Measurements from ENCODE around the gene GUK1. TPM values are rescaled to one million over a fixed set of nuclear protein-coding genes. Genes with fewer than 3 reads are reported as not detected.
A peak's percentile ranks its signal among the peaks of the same experiment; 100 is the strongest.

Gene GUK1
- total and polyA plus RNA-seq, 4 donors: 247 to 973 (median 454) TPM

GRCh38 chr1:228114827-228115226, 25.3 kb upstream of the GUK1 start:
- no peaks in the 10 kb centered on the region for H3K27me3 ChIP-seq (ENCODE audit: control insufficient read depth in 1 of 2, insufficient read depth in 2 of 2, low read length in 1 of 2)
- 73 to 77% methylated on average over 3 of the region's 3 CpGs for WGBS, 2 donors
- no peaks in the 10 kb centered on the region for H3K36me3 ChIP-seq (ENCODE audit: control insufficient read depth in 1 of 2, insufficient read depth in 2 of 2, low read length in 1 of 2)
- DNase-seq: no peak
- intact Hi-C loops (cut with DNase I): loop anchor here in 1 of 2 donors (5.0 kb wide), 1 partner anchor 113 kb away; no protein-coding TSS in a partner anchor
- no peak overlapping the region for H3K27ac ChIP-seq (ENCODE audit: low read depth in 1 of 2, low read length in 2 of 2)
- H3K9me3 ChIP-seq (ENCODE audit: control insufficient read depth, low read length): no peaks in the 10 kb centered on the region
- H3K4me1 ChIP-seq (ENCODE audit: control insufficient read depth in 1 of 2, insufficient read depth in 2 of 2, low read length in 2 of 2): no peaks in the 10 kb centered on the region
- no peak for ATAC-seq (ENCODE audit: low FRiP score)
- H3K4me3 ChIP-seq (ENCODE audit: low read length in 2 of 2): no peak overlapping the region

GRCh38 chr1:228117335-228117734, 22.7 kb upstream of the GUK1 start:
- Histone ChIP-seq H3K36me3 (ENCODE audit: control insufficient read depth in 1 of 2, insufficient read depth in 2 of 2, low read length in 1 of 2) (no peaks in the 10 kb centered on the region), H3K27ac (ENCODE audit: low read depth in 1 of 2, low read length in 2 of 2) (no peak overlapping the region), H3K27me3 (ENCODE audit: control insufficient read depth in 1 of 2, insufficient read depth in 2 of 2, low read length in 1 of 2) (no peaks in the 10 kb centered on the region), H3K9me3 (ENCODE audit: control insufficient read depth, low read length) (no peaks in the 10 kb centered on the region), H3K4me1 (ENCODE audit: control insufficient read depth in 1 of 2, insufficient read depth in 2 of 2, low read length in 2 of 2) (peaks cover 0 to 2% of the 10 kb centered on the region in 2 donors), H3K4me3 (ENCODE audit: low read length in 2 of 2) (no peak overlapping the region)
- intact Hi-C loops (cut with DNase I): no loop called here
- no peak for ATAC-seq (ENCODE audit: low FRiP score)
- DNase-seq: no peak
- 97 to 98% methylated on average over 4 of the region's 4 CpGs for WGBS, 2 donors

GRCh38 chr1:228118040-228118439, 22.0 kb upstream of the GUK1 start:
- WGBS, 2 donors: 84 to 87% methylated on average over 2 of the region's 2 CpGs
- ATAC-seq (ENCODE audit: low FRiP score) (no peak), DNase-seq (no peak)
- Histone ChIP-seq H3K4me1 (ENCODE audit: control insufficient read depth in 1 of 2, insufficient read depth in 2 of 2, low read length in 2 of 2) (peaks cover 0 to 2% of the 10 kb centered on the region in 2 donors), H3K27ac (ENCODE audit: low read depth in 1 of 2, low read length in 2 of 2) (no peak overlapping the region), H3K9me3 (ENCODE audit: control insufficient read depth, low read length) (no peaks in the 10 kb centered on the region), H3K36me3 (ENCODE audit: control insufficient read depth in 1 of 2, insufficient read depth in 2 of 2, low read length in 1 of 2) (no peaks in the 10 kb centered on the region), H3K27me3 (ENCODE audit: control insufficient read depth in 1 of 2, insufficient read depth in 2 of 2, low read length in 1 of 2) (no peaks in the 10 kb centered on the region), H3K4me3 (ENCODE audit: low read length in 2 of 2) (no peak overlapping the region)
- intact Hi-C loops (cut with DNase I): no loop called here

- no peaks in the 10 kb centered on the region for H3K9me3 ChIP-seq (ENCODE audit: control insufficient read depth, low read length)
- H3K36me3 ChIP-seq (ENCODE audit: control insufficient read depth in 1 of 2, insufficient read depth in 2 of 2, low read length in 1 of 2): no peaks in the 10 kb centered on the region
- H3K4me3 ChIP-seq (ENCODE audit: low read length in 2 of 2): no peak overlapping the region
- DNase-seq (no peak), ATAC-seq (ENCODE audit: low FRiP score) (no peak)
- 8 to 19% methylated on average over 1 of the region's 1 CpG for WGBS, 2 donors
- H3K27me3 ChIP-seq (ENCODE audit: control insufficient read depth in 1 of 2, insufficient read depth in 2 of 2, low read length in 1 of 2): no peaks in the 10 kb centered on the region
- H3K4me1 ChIP-seq (ENCODE audit: control insufficient read depth in 1 of 2, insufficient read depth in 2 of 2, low read length in 2 of 2): peaks cover 0 to 2% of the 10 kb centered on the region in 2 donors
- H3K27ac ChIP-seq (ENCODE audit: low read depth in 1 of 2, low read length in 2 of 2): no peak overlapping the region
- intact Hi-C loops (cut with DNase I): no loop called here
Observed at GRCh38 chr1:228120351-228120750, 19.7 kb upstream of the GUK1 start.

GRCh38 chr1:228120857-228121489, 19.1 kb upstream of the GUK1 start:
- DNase-seq: no peak
- Histone ChIP-seq H3K27ac (ENCODE audit: low read depth in 1 of 2, low read length in 2 of 2) (peak overlapping the region in 1 of 2 donors; percentile 28), H3K36me3 (ENCODE audit: control insufficient read depth in 1 of 2, insufficient read depth in 2 of 2, low read length in 1 of 2) (no peaks in the 10 kb centered on the region), H3K4me1 (ENCODE audit: control insufficient read depth in 1 of 2, insufficient read depth in 2 of 2, low read length in 2 of 2) (peaks cover 0 to 2% of the 10 kb centered on the region in 2 donors), H3K4me3 (ENCODE audit: low read length in 2 of 2) (no peak overlapping the region), H3K27me3 (ENCODE audit: control insufficient read depth in 1 of 2, insufficient read depth in 2 of 2, low read length in 1 of 2) (no peaks in the 10 kb centered on the region), H3K9me3 (ENCODE audit: control insufficient read depth, low read length) (no peaks in the 10 kb centered on the region)
- intact Hi-C loops (cut with DNase I): no loop called here
- no peak for ATAC-seq (ENCODE audit: low FRiP score)
- WGBS, 2 donors: 62 to 64% methylated on average over 5 of the region's 5 CpGs

- H3K27ac ChIP-seq (ENCODE audit: low read depth in 1 of 2, low read length in 2 of 2): no peak overlapping the region
- intact Hi-C loops (cut with DNase I): no loop called here
- DNase-seq: no peak
Observed at GRCh38 chr1:228122921-228123441, 17.1 kb upstream of the GUK1 start.

GRCh38 chr1:228123505-228123904, 16.6 kb upstream of the GUK1 start:
- DNase-seq (no peak), ATAC-seq (ENCODE audit: low FRiP score) (no peak)
- Histone ChIP-seq H3K27me3 (ENCODE audit: control insufficient read depth in 1 of 2, insufficient read depth in 2 of 2, low read length in 1 of 2) (no peaks in the 10 kb centered on the region), H3K4me3 (ENCODE audit: low read length in 2 of 2) (no peak overlapping the region), H3K9me3 (ENCODE audit: control insufficient read depth, low read length) (no peaks in the 10 kb centered on the region), H3K36me3 (ENCODE audit: control insufficient read depth in 1 of 2, insufficient read depth in 2 of 2, low read length in 1 of 2) (no peaks in the 10 kb centered on the region), H3K4me1 (ENCODE audit: control insufficient read depth in 1 of 2, insufficient read depth in 2 of 2, low read length in 2 of 2) (peaks cover 0 to 2% of the 10 kb centered on the region in 2 donors), H3K27ac (ENCODE audit: low read depth in 1 of 2, low read length in 2 of 2) (no peak overlapping the region)
- 64 to 69% methylated on average over 2 of the region's 2 CpGs for WGBS, 2 donors
- intact Hi-C loops (cut with DNase I): no loop called here

More at GRCh38 chr1:228122921-228123441, 17.1 kb upstream of the GUK1 start:
- 54 to 60% methylated on average over 1 of the region's 1 CpG for WGBS, 2 donors
- Histone ChIP-seq H3K4me3 (ENCODE audit: low read length in 2 of 2) (no peak overlapping the region), H3K27me3 (ENCODE audit: control insufficient read depth in 1 of 2, insufficient read depth in 2 of 2, low read length in 1 of 2) (no peaks in the 10 kb centered on the region), H3K4me1 (ENCODE audit: control insufficient read depth in 1 of 2, insufficient read depth in 2 of 2, low read length in 2 of 2) (peaks cover 0 to 2% of the 10 kb centered on the region in 2 donors), H3K9me3 (ENCODE audit: control insufficient read depth, low read length) (no peaks in the 10 kb centered on the region), H3K36me3 (ENCODE audit: control insufficient read depth in 1 of 2, insufficient read depth in 2 of 2, low read length in 1 of 2) (no peaks in the 10 kb centered on the region)
- no peak for ATAC-seq (ENCODE audit: low FRiP score)

- no peak overlapping the region for H3K27ac ChIP-seq (ENCODE audit: low read depth in 1 of 2, low read length in 2 of 2)
- 70 to 71% methylated on average over 5 of the region's 5 CpGs for WGBS, 2 donors
- H3K4me1 ChIP-seq (ENCODE audit: control insufficient read depth in 1 of 2, insufficient read depth in 2 of 2, low read length in 2 of 2): peaks cover 0 to under 1% of the 10 kb centered on the region in 2 donors
- intact Hi-C loops (cut with DNase I): loop anchor here (5.0 kb wide), 2 partner anchors 52 to 392 kb away; no protein-coding TSS in a partner anchor
- ATAC-seq (ENCODE audit: low FRiP score) (no peak), DNase-seq (no peak)
- H3K9me3 ChIP-seq (ENCODE audit: control insufficient read depth, low read length): no peaks in the 10 kb centered on the region
- H3K4me3 ChIP-seq (ENCODE audit: low read length in 2 of 2): no peak overlapping the region
- H3K36me3 ChIP-seq (ENCODE audit: control insufficient read depth in 1 of 2, insufficient read depth in 2 of 2, low read length in 1 of 2): no peaks in the 10 kb centered on the region
- no peaks in the 10 kb centered on the region for H3K27me3 ChIP-seq (ENCODE audit: control insufficient read depth in 1 of 2, insufficient read depth in 2 of 2, low read length in 1 of 2)
Observed at GRCh38 chr1:228125185-228125584, 14.9 kb upstream of the GUK1 start.

GRCh38 chr1:228131766-228132165, 8.3 kb upstream of the GUK1 start:
- Histone ChIP-seq H3K27ac (ENCODE audit: low read depth in 1 of 2, low read length in 2 of 2) (no peak overlapping the region), H3K4me3 (ENCODE audit: low read length in 2 of 2) (no peak overlapping the region), H3K4me1 (ENCODE audit: control insufficient read depth in 1 of 2, insufficient read depth in 2 of 2, low read length in 2 of 2) (no peaks in the 10 kb centered on the region), H3K36me3 (ENCODE audit: control insufficient read depth in 1 of 2, insufficient read depth in 2 of 2, low read length in 1 of 2) (no peaks in the 10 kb centered on the region), H3K27me3 (ENCODE audit: control insufficient read depth in 1 of 2, insufficient read depth in 2 of 2, low read length in 1 of 2) (no peaks in the 10 kb centered on the region), H3K9me3 (ENCODE audit: control insufficient read depth, low read length) (no peaks in the 10 kb centered on the region)
- intact Hi-C loops (cut with DNase I): loop anchor here in 1 of 2 donors (5.0 to 10.0 kb wide), 3 partner anchors 81 to 371 kb away; partner anchors contain the start of gene TRIM11
- ATAC-seq (ENCODE audit: low FRiP score) (no peak), DNase-seq (no peak)
- whole genome bisulfite sequencing, 2 donors: 88 to 90% methylated on average over 2 of the region's 2 CpGs

All from aorta (tissue), 5 donors.